ENCODE results near the gene ZNF805.
A peak's percentile ranks its signal among the peaks of the same experiment; 100 is the strongest.

The ZNF805 gene

DNA sequence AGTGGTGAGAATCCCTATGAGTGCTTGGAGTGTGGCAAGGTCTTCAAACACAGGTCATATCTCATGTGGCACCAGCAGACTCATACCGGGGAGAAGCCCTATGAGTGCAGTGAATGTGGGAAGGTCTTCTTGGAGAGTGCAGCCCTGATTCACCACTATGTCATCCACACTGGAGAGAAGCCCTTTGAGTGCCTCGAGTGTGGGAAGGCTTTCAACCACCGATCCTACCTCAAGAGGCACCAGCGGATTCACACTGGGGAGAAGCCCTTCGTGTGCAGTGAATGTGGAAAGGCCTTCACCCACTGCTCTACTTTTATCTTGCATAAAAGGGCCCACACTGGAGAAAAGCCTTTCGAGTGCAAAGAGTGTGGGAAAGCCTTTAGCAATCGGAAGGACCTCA is 28.3 kb upstream of the ZNF805 start:
- TF ChIP-seq, protein P1, sequence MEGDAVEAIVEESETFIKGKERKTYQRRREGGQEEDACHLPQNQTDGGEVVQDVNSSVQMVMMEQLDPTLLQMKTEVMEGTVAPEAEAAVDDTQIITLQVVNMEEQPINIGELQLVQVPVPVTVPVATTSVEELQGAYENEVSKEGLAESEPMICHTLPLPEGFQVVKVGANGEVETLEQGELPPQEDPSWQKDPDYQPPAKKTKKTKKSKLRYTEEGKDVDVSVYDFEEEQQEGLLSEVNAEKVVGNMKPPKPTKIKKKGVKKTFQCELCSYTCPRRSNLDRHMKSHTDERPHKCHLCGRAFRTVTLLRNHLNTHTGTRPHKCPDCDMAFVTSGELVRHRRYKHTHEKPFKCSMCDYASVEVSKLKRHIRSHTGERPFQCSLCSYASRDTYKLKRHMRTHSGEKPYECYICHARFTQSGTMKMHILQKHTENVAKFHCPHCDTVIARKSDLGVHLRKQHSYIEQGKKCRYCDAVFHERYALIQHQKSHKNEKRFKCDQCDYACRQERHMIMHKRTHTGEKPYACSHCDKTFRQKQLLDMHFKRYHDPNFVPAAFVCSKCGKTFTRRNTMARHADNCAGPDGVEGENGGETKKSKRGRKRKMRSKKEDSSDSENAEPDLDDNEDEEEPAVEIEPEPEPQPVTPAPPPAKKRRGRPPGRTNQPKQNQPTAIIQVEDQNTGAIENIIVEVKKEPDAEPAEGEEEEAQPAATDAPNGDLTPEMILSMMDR (IDR thresholded peaks at IDR 0.05): no peak
- TF ChIP-seq ZFX (IDR thresholded peaks at IDR 0.05; ENCODE audit: borderline replicate concordance): no peak
- no peak overlapping the region for H3K27ac ChIP-seq

DNA sequence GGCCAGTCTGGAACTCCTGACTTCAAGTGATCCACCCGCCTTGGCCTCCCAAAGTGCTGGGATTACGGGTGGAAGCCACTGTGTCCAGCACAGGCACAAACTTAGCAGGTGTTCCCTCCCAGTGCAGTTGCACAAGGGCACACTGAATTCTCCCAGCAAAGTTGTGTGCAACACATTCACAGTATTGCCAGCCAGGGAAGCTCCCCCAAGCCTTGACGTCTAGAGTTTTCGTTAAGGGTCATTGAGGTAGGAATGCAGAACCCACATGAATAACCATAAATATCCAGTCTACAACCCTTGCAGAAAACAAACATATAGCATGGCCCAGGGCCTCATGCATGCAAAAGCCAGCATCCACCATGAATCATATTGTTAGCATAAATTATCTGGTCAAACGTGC is 12.9 kb upstream of the ZNF805 start:
- H3K27ac ChIP-seq: no peak overlapping the region
- TF ChIP-seq, protein P1 (IDR thresholded peaks at IDR 0.05): no peak
- no peak for TF ChIP-seq ZFX (IDR thresholded peaks at IDR 0.05; ENCODE audit: borderline replicate concordance)

DNA sequence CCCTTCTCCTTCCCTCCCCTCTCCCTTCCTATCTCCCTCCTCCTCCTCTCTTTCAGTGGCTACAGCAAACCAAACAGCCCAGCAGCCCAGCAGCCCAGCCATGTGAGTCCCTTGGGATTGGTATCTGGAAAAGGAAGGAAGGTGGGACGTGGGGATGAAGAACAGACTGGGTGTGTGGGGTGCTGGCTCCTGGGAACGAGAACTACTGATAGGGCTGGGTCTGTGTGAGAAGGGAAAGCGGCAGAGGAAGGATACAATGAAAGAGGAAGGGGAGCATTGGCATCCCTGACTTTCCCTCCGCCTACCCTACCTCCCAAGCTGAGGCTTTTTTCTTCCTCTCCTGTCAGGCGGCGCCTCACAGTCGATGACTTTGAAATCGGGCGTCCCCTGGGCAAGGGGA is 8.7 kb upstream of the ZNF805 start:
- no peak overlapping the region for H3K27ac ChIP-seq
- no peak for TF ChIP-seq ZFX (IDR thresholded peaks at IDR 0.05; ENCODE audit: borderline replicate concordance)
- TF ChIP-seq, protein P1 (IDR thresholded peaks at IDR 0.05): no peak

DNA sequence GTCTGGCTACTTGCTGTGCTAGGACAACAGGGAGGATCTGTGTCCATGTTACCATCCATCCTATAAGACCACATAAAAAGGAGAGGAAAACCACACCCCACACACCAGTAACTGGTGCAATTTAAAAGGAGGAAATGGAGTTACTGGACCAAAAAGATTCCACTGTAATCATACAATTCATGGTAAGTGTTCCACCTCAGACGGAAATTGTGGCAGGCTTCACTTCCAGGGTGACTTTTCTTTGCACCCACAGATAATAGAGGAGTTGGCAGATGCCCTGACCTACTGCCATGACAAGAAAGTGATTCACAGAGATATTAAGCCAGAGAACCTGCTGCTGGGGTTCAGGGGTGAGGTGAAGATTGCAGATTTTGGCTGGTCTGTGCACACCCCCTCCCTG is 7.2 kb upstream of the ZNF805 start:
- TF ChIP-seq ZFX (IDR thresholded peaks at IDR 0.05; ENCODE audit: borderline replicate concordance): no peak
- TF ChIP-seq, protein P1 (IDR thresholded peaks at IDR 0.05): no peak

DNA sequence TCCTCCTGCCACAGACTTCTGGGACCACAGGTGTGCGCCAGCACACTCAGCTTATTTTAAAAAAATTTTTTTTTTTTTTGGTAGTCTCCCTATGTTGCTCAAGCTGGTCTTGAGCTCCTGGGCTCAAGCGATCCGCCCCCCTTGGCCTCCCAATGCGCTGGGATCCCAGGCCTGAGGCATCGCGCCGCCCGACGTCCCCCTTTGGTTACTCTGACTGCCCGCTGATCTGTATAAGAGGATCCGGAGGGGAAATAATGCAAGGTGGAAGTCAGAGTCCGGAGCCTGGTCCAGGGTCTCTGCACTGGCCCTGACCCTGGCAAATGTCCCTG is 486 bp upstream of the ZNF805 start:
- TF ChIP-seq, protein P1 (IDR thresholded peaks at IDR 0.05): no peak
- TF ChIP-seq ZFX (IDR thresholded peaks at IDR 0.05; ENCODE audit: borderline replicate concordance): no peak
- peak overlapping the region; percentile 86 for H3K27ac ChIP-seq

More for the DNA sequence above, 7.2 kb upstream of the ZNF805 start:
- no peak overlapping the region for H3K27ac ChIP-seq

DNA sequence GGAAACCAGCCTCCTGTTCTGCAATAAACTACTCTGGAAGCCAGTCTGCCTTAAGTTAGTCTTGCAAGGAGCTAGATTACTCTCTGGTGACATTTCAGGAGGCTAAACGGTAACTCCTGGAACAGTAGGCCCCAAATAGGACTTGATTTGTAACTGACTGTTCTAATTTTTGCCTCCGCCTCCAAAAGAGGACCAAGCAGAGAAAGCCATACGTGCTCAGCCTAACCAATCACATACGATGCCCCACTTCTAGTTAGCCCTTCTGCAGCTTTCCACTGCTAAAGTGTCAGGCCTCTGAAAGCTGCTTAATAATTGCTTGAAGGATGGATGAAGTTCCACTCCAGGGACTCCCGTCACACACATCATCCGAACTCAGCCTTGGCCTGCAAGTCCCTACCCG is 744 bp downstream of the ZNF805 start:
- H3K27ac ChIP-seq: peak overlapping the region; percentile 86
- no peak for TF ChIP-seq ZFX (IDR thresholded peaks at IDR 0.05; ENCODE audit: borderline replicate concordance)
- TF ChIP-seq, protein P1 (IDR thresholded peaks at IDR 0.05): no peak

DNA sequence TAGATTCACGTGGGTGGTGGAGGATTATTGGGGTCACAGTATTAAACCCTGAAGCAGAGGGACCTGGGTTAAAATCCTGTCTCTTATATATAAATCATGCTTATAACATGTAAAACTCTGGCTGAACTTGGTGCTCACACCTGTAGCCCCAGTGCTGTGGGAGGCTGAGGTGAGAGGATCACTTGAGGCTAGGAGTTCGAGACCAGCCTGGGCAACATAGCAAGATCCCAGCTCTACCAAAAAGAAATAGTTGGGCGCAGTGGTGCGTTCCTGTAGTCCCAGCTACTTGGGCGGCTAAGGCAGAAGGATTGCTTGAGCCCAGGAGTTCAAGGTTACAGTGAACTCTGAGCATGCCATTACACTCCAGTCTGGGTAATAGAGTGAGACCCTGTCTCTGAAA is 2.4 kb downstream of the ZNF805 start:
- H3K27ac ChIP-seq: no peak overlapping the region
- no peak for TF ChIP-seq ZFX (IDR thresholded peaks at IDR 0.05; ENCODE audit: borderline replicate concordance)
- TF ChIP-seq, protein P1 (IDR thresholded peaks at IDR 0.05): no peak
